HG03469 (cell line): ENCODE results near the gene NTMT2.
"Not testable (repeated sequence)": the region's sequence is repeated elsewhere in the genome, so short reads cannot be mapped to it uniquely, and the experiment has no call there.

ENCODE experiments used
- ATAC-seq: cut with Tn5 transposase; IDR thresholded peaks from one replicate; pipeline ENCODE4 v1.9.1; 2021; ENCODE audit warnings: mild to moderate bottlenecking, moderate library complexity, moderate number of reproducible peaks; ENCODE audit not compliant: unreplicated experiment

NTMT2 gene

GRCh38 chr1:170155055-170155454, 9.3 kb downstream of the NTMT2 start:
- no peak for ATAC-seq

- no peak for ATAC-seq
Measured at GRCh38 chr1:170156594-170156993, 10.8 kb downstream of the NTMT2 start.

DNA sequence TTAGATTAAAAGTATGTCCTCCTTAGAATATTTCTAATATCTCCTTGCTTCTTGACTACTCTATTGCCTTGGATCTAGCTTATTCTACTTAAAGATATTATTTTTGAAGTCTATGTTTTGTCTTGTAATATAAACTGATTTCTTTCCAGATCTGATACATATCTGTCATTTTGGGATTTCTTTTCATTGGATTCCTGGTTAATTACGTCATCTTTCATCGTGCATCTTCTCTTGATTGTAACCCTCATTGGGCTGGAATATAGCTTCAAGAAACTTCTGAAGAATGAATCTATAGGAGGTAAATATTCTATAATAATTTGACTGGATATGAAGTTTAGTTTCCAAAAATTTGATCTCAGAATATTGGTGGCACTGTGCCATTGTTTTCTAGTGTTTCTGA, 12.1 kb downstream of the NTMT2 start:
- no peak for ATAC-seq

GRCh38 chr1:170162459-170163246, 16.9 kb downstream of the NTMT2 start:
- ATAC-seq, result no peak

- no peak for ATAC-seq
Measured at GRCh38 chr1:170164103-170164763, 18.5 kb downstream of the NTMT2 start.

- no peak for ATAC-seq
Measured at GRCh38 chr1:170166518-170167180, 20.9 kb downstream of the NTMT2 start.

DNA sequence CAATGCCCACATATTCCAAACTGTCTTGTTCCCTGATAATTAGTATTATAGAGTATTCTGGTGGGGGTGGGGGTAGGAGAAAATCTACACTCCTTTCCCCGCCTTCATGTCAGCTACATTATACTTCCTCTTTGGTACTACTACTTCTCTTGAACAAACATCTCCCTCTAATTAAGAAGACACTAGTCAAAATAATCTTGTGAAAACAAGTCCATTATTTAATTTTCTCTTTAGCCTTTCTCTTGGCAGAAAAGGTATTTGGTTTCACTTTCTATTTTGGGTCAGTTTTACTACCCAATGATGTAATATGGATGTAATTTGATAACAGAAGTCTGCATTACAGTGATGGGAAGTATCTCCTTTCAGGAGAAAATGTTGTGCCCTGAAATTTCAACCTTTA, 22.5 kb downstream of the NTMT2 start:
- no peak for ATAC-seq

GRCh38 chr1:170170513-170170912, 24.8 kb downstream of the NTMT2 start:
- ATAC-seq, result not testable (repeated sequence)

DNA sequence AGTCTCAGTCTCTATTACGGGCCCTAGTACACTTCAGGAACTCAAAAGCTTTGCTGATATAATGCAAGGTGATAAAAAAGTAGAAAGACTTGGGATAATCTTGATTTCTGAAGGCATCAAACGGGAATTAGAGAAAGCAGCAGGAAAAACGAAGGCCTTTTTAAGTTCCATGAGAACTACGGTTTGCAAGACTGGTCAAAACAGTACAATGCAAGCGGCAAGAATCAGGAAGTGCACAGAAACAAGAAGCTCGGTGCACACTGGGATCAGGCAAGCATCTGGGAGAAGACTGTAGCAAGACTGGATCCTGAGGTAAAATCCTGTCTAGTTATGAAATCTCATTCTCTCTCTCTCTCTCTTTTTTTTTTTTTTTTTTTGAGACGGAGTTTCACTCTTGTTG, 28.6 kb downstream of the NTMT2 start:
- ATAC-seq, result no peak

DNA sequence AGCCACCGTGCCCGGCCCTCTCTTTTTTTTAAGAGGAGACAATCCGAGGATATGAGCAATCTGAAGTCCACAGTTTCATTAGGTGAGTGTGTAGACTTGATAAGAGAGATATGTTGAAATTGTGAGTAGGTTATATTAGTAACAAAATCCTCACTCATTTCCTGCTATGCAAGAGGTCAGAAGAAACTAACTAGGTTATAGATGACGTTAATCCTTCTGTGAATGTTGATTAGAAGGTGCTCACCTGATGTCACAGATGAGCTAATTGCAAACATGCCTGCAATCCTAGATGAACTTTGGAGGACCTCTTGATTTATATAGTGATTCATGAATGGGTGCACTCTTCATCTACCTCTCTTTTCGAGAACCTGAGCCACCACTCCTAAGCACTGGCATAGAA, 29.3 kb downstream of the NTMT2 start:
- no peak for ATAC-seq

- ATAC-seq, result no peak
Measured at GRCh38 chr1:170175484-170175883, 29.7 kb downstream of the NTMT2 start.

DNA sequence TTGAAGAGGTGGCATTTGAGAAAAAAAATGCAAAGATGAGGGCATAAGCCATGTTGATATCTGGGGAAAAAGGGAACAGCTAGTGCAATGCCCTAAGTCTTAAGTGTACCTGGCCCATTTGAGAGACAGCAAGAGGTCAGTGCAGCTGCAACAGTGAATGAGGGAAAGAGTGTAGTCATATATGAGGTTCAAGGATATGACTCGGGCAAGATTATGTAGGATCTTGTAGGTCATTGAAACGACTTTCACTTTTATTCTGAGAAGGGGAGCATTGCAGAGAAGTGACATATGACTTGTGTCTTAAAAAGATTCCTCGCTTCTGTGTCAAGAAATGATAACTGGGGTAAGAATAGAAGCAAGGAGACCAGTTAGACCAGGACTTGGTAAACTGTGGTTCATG, 31.0 kb downstream of the NTMT2 start:
- ATAC-seq, result no peak

GRCh38 chr1:170182442-170182841, 36.7 kb downstream of the NTMT2 start:
- ATAC-seq, result no peak

DNA sequence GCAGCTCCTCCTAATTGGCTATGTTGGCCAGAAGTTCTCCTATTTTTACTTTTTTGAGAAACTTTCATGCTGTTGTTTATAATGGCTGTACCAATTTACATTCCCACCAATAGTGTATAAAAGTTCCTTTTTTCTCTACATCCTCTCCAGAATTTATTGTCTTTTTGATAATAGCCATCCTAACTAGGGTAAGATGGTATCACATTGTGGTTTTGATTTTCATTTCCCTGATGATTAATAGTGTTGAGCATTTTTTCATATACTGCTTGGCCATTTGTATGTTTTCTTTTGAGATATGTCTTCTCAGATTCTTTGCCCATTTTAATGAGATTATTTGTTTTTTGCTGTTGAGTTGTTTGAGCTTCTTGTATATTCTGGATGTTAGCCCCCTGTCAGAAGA, 46.8 kb downstream of the NTMT2 start:
- ATAC-seq, result no peak

DNA sequence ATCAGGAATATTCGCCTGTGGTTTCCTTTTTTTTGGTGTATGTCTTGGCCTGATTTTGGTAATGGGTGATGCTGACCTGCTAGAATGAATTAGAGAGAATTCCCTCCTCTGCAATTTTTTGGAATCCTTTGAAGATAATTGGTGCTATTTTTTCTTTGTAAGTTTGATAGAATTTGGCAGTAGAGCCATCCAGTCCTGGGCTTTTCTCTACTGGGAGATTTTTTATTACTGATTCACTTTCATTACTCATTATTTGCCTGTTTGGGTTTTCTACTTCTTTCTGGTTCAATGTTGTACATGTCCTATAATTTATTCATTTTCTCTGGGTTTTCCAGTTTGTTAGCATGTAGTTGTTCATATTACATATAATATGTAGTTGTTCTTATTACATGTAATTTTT, 48.7 kb downstream of the NTMT2 start:
- no peak for ATAC-seq

DNA sequence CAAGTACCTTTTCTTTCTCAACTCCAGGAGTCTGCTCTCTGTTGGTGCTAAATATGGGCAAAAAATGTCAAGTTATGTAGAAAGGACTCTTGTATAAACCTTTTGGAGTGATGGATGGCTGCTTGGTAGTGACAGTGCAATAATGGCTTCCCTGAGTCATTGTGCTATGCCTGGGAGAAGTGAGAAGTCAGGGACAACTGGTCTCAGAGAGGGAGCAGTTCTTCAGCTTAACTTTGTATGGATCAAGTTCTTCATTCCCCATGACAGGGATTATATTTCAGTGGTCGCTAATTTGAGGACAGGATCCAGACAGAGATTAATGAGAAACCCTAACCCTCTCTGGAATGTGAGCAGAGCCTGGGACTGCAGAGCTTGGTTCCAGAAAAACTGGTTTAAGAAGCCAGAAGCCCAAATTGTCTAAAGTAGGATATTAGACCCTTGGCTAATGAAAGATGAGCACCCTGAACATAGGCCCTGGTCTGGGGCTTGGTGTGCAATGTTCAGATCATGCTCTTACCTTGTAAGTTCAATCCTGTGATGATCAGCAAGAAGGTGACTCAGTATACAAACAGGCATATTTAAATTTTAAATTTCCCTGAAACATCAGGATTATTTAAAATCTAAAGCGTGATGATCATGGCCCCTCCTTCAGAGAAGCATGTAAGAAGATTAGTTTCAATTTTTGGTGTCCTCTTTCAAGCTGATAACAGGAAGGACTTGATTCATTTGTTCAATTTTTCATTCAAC, 50.9 kb downstream of the NTMT2 start:
- ATAC-seq, result no peak

- no peak for ATAC-seq
Measured at GRCh38 chr1:170198090-170198489, 52.3 kb downstream of the NTMT2 start.

DNA sequence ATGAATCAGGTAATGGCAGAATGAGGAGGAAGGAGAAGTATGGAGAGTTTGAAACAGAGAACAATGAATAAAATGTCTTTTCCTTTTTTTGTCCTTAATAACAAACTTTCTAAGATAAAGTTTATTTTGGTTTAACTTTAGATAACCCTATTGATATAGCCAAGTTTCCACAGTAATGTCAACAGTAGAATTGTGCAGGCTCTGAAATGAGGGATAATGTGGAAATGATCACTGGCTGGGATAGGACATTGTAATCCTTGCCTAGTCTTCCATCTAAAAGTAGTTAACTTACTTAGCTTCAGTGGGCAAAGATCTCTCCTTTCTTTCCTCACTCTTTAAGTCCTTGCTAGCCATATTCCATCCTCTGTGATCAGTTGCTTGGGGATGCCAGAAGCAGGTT, 52.8 kb downstream of the NTMT2 start:
- ATAC-seq, result no peak

GRCh38 chr1:170200161-170200560, 54.4 kb downstream of the NTMT2 start:
- ATAC-seq, result no peak

DNA sequence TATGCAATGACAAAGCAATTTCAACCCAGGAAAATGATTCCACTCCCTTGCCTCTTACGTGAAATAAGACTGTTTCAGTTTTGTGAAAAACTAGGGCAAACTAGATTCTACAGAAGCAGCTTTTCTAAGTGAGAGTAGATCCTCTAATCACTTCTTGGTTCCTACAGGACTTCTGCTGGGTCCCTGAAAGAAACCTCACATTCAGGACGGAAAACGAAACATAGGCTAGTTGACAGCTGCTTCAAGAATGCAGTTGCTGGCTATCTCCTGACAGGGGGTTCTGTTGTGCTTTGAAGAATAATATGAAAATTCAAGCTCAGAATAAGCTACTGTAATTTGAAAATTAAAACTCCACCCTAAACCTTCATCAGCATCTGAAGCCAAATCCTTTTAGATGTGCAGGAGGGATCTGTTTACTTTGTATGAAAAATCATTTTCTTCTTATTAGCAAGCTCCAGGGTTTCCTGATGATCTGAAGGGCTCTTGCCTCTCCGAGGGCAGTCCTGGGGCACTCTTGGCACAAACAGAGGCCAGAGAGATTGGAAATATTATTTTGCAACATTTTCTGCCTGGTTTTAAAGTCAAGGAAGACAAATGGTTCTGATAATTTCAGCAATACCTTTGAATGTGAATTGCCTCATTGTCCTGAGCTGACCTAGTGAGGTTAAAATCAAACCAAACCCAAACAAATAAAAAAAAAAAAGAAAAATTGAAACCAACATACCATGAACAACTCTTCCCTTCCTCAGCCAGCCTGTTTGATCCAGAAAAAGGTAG, 55.0 kb downstream of the NTMT2 start:
- no peak for ATAC-seq

DNA sequence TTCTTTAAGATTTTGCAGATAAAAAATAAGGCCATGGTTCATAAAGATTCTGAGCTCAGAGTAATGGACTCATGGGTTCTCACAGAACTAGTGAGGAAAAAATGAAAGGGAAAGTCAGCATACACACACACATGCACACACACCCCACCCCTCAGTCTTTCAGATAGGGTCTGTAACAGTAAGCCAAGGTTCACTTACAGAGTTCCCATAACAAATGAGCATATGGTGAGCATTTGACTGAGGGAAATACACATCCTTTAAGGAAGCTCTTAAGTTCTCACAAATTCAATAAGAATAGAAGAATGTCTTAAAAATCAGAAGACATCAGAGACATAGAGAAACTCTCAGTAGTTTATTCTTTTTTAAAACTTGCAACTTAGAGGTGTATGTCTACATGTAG, 57.9 kb downstream of the NTMT2 start:
- no peak for ATAC-seq
